NT2/D1 (cell line): ENCODE measurements around the gene DEUP1.

Experiments used
- SUZ12 ChIP-seq: IDR thresholded peaks from 2 replicates; pipeline ENCODE4 v1.6.1; 2011; ENCODE audit not compliant: insufficient read length, insufficient read depth; ENCODE audit errors: extremely low read depth
- YY1 ChIP-seq: IDR thresholded peaks from 2 replicates; pipeline ENCODE4 v1.6.1; 2011; ENCODE audit not compliant: insufficient read length, insufficient read depth
- ZNF274 ChIP-seq: IDR thresholded peaks from 2 replicates; pipeline ENCODE4 v1.6.1; 2011; ENCODE audit warnings: mild to moderate bottlenecking, low read depth, low read length

- TF ChIP-seq YY1 (no peak), SUZ12 (no peak), ZNF274 (no peak)
Observed at GRCh38 chr11:93370260-93370659, 39.7 kb downstream of the DEUP1 start.
